Measurements from ENCODE around the gene PSMD9.

DNA sequence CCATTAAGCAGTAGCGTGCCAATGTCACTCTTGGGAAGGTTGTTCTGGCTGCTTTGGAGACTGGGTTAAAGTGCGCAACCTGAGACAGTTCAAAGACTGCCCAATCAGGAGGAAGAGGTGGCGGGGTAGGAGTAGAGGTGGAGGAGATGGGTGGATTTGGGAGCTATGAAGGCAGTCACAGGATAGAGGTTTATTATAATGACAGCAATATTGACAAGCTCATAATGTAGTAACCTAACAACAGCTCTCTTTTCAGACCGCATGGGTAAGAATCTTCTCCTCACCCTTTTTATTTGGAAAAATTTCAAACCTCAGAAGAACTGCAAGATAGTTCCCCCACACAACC lies 5.3 kb upstream of the PSMD9 start:
- TF ChIP-seq CTCF (IDR thresholded peaks at IDR 0.05; ENCODE audit: low read depth, low read length, missing input control): no peak
- no peak for TF ChIP-seq TAF1 (conservative IDR thresholded peaks at IDR 0.05)
- no peak for TF ChIP-seq FOXA1 (IDR thresholded peaks at IDR 0.05)
- no peak for TF ChIP-seq JUND (IDR thresholded peaks at IDR 0.05)
- TF ChIP-seq RAD21 (IDR thresholded peaks at IDR 0.05): no peak
- TF ChIP-seq YY1 (IDR thresholded peaks at IDR 0.05): no peak
- TF ChIP-seq EGR1 (IDR thresholded peaks at IDR 0.05; ENCODE audit: low read depth in 2 of 2): no peak
- TF ChIP-seq SP1 (IDR thresholded peaks at IDR 0.05): peak; percentile 36
- peak in 1 of 2 donors; percentile 67 for TF ChIP-seq RXRA (IDR thresholded peaks at IDR 0.05)
- TF ChIP-seq, protein P1, sequence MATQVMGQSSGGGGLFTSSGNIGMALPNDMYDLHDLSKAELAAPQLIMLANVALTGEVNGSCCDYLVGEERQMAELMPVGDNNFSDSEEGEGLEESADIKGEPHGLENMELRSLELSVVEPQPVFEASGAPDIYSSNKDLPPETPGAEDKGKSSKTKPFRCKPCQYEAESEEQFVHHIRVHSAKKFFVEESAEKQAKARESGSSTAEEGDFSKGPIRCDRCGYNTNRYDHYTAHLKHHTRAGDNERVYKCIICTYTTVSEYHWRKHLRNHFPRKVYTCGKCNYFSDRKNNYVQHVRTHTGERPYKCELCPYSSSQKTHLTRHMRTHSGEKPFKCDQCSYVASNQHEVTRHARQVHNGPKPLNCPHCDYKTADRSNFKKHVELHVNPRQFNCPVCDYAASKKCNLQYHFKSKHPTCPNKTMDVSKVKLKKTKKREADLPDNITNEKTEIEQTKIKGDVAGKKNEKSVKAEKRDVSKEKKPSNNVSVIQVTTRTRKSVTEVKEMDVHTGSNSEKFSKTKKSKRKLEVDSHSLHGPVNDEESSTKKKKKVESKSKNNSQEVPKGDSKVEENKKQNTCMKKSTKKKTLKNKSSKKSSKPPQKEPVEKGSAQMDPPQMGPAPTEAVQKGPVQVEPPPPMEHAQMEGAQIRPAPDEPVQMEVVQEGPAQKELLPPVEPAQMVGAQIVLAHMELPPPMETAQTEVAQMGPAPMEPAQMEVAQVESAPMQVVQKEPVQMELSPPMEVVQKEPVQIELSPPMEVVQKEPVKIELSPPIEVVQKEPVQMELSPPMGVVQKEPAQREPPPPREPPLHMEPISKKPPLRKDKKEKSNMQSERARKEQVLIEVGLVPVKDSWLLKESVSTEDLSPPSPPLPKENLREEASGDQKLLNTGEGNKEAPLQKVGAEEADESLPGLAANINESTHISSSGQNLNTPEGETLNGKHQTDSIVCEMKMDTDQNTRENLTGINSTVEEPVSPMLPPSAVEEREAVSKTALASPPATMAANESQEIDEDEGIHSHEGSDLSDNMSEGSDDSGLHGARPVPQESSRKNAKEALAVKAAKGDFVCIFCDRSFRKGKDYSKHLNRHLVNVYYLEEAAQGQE (IDR thresholded peaks at IDR 0.05): no peak
- TF ChIP-seq, protein P2, sequence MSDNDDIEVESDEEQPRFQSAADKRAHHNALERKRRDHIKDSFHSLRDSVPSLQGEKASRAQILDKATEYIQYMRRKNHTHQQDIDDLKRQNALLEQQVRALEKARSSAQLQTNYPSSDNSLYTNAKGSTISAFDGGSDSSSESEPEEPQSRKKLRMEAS (IDR thresholded peaks at IDR 0.05): no peak
